ENCODE results near the gene DPP7.

The DPP7 gene

DNA sequence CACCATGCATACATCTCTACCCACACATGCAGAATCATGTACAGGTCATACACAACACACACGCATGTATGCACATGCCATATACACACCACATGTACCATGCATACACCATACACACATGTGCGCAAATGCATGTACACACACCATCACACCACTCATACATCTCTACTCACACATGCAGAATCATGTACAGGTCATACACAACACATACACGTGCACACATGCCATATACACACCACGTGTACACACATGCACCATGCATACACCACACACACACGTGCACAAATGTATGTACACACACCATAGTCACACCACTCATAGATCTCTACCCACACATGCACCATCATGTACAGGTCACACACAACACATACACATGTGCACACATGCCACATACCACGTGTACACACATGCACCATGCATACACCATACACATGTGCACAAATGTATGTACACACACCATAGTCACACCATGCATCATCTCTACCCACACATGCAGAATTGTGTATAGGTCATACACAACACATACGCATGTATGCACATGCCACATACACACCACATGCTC is 38.4 kb upstream of the DPP7 start:
- Mint-ChIP-seq H3K27me3 (peaks cover 16% of the 10 kb centered on the region), H3K4me3 (no peak overlapping the region), H3K27ac (no peak overlapping the region), H3K36me3 (ENCODE audit: low read depth) (no peaks in the 10 kb centered on the region), H3K9me3 (no peaks in the 10 kb centered on the region), H3K4me1 (peaks cover 12% of the 10 kb centered on the region)
- ATAC-seq (no peak), DNase-seq (no peak)

DNA sequence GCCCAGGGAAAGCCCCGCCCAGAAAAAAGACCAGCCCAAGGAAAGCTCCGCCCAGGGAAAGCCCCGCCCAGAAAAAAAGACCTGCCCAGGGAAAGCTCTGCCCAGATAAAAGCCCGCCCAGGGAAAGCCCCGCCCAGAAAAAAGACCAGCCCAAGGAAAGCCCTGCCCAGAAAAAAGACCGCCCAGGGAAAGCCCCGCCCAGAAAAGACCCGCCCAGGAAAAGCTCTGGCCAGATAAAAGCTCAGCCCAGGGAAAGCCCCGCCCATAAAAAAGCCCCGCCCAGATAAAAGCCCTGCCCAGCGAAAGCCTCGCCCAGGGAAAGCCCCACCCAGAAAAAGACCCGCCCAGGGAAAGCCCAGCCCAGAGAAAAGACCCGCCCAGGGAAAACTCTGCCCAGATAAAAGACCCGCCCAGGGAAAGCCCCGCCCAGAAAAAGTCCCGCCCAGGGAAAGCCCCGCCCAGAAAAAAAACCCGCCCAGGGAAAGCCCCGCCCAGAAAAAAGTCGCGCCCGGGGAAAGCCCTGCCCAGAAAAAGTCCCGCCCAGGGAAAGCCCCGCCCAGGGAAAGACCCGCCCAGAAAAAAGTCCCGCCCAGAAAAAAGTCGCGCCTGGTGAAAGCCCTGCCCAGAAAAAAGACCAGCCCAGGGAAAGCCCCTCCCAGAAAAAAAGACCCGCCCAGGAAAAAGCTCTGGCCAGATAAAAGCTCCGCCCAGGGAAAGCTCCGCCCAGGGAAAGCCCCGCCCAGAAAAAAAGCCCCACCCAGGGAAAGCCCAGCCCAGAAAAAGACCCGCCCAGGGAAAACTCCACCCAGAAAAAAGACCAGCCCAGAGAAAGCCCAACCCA is 36.3 kb upstream of the DPP7 start:
- peaks cover 8% of the 10 kb centered on the region for H3K4me1 Mint-ChIP-seq
- H3K27ac Mint-ChIP-seq = no peak overlapping the region
- peak; percentile 31 for ATAC-seq
- H3K4me3 Mint-ChIP-seq = no peak overlapping the region
- DNase-seq = peak; percentile 75
- H3K27me3 Mint-ChIP-seq = peaks cover 16% of the 10 kb centered on the region
- no peaks in the 10 kb centered on the region for H3K36me3 Mint-ChIP-seq (ENCODE audit: low read depth)
- no peaks in the 10 kb centered on the region for H3K9me3 Mint-ChIP-seq

DNA sequence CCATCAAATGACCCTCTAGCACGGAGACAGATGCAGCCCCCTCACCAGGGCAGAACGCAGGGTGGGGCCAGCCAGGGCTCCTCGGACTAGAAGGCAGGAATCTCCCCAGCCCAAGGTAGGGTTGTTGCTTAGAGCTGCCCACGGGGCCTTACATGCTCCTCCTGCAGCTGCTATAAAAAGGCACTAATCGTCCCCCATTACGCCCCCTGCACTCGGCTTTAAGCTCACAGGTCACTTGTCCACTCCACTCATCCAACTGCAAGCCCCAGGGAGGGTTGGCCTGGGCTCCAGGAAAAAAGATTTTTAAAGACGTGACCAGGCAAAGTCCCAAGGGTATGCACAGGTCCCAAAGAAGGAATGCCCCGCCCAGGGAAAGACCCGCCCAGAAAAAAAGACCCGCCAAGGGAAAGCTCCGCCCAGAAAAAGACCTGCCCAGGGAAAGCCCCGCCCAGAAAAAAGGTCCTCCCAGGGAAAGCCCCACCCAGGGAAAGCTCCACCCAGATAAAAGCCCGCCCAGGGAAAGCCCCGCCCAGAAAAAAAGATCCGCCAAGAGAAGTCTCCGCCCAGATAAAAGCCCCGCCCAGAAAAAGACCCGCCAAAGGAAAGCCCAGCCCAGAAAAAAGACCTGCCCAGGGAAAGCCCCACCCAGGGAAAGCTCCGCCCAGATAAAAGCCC is 35.5 kb upstream of the DPP7 start:
- Mint-ChIP-seq H3K27ac (no peak overlapping the region), H3K4me3 (no peak overlapping the region), H3K27me3 (peaks cover 13% of the 10 kb centered on the region), H3K36me3 (ENCODE audit: low read depth) (no peaks in the 10 kb centered on the region), H3K4me1 (peaks cover 8% of the 10 kb centered on the region), H3K9me3 (no peaks in the 10 kb centered on the region)
- DNase-seq (peak; percentile 59), ATAC-seq (no peak)

DNA sequence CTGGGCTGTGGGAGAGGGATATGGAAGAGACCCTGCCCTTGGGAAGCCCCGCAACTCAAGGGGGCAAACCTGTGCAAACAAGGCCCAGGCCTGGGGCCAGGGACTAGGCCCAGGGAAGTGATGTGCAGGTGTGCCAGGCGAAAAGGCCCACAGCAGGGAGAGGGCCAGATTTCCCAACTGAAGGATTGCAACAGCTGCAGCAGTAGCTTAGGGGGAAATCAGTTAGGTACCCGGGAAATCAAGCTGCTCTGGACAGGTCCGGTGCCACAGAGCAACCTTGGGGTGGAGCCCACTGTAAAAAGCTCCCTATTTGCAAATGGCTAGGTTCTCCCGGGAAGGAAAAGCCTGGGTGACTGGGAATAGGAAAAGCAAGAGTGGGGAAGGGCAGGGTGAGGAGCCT is 34.8 kb upstream of the DPP7 start:
- Mint-ChIP-seq H3K27me3 (peaks cover 10% of the 10 kb centered on the region), H3K36me3 (ENCODE audit: low read depth) (no peaks in the 10 kb centered on the region), H3K4me1 (peaks cover 8% of the 10 kb centered on the region), H3K4me3 (no peak overlapping the region), H3K27ac (no peak overlapping the region), H3K9me3 (no peaks in the 10 kb centered on the region)
- no peak for DNase-seq
- no peak for ATAC-seq

DNA sequence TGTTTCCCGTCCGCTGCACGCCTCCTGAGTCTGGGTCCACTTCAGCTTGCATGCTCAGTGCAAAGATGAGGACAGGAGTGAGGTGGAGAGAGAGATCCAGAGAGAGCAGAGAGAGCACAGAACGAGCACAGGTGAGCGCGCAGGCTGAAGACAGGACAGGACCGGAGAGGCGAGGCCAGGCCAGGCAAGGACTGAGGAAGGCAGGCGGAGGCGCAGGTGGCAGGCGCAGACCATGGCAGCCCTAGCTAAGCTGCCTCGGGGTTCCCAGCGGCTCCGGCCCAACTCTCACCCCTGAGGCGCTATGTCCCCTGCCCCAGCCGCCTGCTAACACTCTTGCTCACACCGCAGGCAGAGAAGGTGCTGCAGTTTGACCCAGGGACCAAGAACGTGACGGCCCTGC is 34.1 kb upstream of the DPP7 start:
- ATAC-seq = no peak
- Mint-ChIP-seq H3K4me1 (peaks cover 8% of the 10 kb centered on the region), H3K27ac (no peak overlapping the region)

DNA sequence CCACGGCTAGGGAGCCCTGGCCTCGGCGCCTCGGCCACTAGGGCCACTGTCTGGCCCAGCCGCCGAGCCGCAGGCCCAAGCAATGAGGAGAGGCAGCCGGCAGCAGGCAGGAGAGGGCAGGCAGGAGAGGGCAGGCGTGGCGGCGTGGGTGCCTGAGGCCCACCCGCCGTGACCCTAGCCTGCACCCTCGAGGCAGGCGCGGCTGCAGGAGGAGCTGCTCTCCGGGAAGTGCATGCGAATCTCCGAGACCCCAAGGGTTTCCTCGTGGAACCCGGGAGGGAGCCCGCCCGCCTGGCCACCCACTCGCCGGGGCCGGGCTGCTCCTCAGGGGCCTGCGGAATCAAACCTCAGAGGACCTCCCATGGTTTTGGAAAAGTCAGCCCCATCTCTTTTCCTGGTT is 33.7 kb upstream of the DPP7 start:
- Mint-ChIP-seq H3K4me1 (peaks cover 8% of the 10 kb centered on the region), H3K9me3 (no peaks in the 10 kb centered on the region), H3K4me3 (no peak overlapping the region), H3K36me3 (ENCODE audit: low read depth) (no peaks in the 10 kb centered on the region), H3K27ac (no peak overlapping the region), H3K27me3 (peaks cover 13% of the 10 kb centered on the region)
- DNase-seq (no peak), ATAC-seq (no peak)

More for the DNA sequence above, 34.1 kb upstream of the DPP7 start:
- H3K9me3 Mint-ChIP-seq = no peaks in the 10 kb centered on the region
- no peaks in the 10 kb centered on the region for H3K36me3 Mint-ChIP-seq (ENCODE audit: low read depth)
- DNase-seq = no peak
- no peak overlapping the region for H3K4me3 Mint-ChIP-seq
- H3K27me3 Mint-ChIP-seq = peaks cover 13% of the 10 kb centered on the region

DNA sequence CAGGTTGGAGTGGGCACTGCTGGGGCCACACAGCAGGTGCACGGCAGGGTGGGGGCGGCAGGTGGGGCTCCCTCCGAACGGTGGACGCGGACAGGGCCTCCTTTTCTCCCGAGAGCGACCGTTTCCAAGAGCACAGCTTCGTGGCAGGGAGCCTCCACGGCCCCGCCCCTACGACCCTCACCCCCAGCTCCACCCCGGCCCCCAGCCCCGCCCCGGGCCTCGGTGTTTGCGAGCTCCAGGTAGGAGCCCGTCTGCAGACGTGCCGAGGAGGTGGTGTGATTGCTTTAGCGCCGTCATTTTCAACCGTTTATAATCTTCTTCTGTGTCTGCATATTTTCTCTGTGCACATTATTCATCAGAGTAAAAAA is 33.2 kb upstream of the DPP7 start:
- no peaks in the 10 kb centered on the region for H3K36me3 Mint-ChIP-seq (ENCODE audit: low read depth)
- H3K9me3 Mint-ChIP-seq = no peaks in the 10 kb centered on the region
- H3K27ac Mint-ChIP-seq = no peak overlapping the region
- no peak for DNase-seq
- H3K4me1 Mint-ChIP-seq = peaks cover 8% of the 10 kb centered on the region
- ATAC-seq = no peak
- H3K27me3 Mint-ChIP-seq = peaks cover 13% of the 10 kb centered on the region
- H3K4me3 Mint-ChIP-seq = no peak overlapping the region

DNA sequence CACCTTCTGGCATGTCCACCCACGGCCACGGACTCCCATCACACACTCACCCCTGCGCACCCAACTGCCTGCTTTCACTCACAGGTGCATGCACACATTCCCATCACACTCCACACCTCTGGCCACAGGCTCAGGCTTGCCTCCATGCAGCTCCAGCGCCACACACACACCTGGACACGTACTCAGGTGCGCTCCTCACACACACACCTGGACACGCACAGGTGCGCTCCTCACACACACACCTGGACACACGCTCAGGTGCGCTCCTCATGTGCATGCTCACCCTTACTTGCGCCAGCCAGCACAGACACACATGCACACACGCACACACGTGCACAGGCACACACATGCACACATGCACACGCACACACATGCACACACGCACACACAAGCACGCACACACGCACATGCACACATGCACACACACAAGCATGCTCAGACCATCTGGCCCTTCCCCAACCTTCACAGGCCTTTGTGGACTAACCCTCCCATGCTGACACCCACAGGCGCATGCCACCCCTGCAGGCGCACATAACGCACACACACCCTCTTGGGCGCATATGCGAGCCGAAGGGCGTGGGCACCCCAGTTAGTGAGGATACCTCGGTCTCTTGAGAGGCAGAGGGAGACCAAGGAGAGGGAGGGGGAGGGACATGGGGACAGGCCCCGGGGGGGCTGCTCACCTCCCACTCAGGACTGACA is 32.7 kb upstream of the DPP7 start:
- Mint-ChIP-seq H3K27ac (no peak overlapping the region), H3K4me3 (no peak overlapping the region), H3K9me3 (no peaks in the 10 kb centered on the region), H3K36me3 (ENCODE audit: low read depth) (no peaks in the 10 kb centered on the region), H3K27me3 (peaks cover 16% of the 10 kb centered on the region), H3K4me1 (peaks cover 8% of the 10 kb centered on the region)
- ATAC-seq (no peak), DNase-seq (no peak)

DNA sequence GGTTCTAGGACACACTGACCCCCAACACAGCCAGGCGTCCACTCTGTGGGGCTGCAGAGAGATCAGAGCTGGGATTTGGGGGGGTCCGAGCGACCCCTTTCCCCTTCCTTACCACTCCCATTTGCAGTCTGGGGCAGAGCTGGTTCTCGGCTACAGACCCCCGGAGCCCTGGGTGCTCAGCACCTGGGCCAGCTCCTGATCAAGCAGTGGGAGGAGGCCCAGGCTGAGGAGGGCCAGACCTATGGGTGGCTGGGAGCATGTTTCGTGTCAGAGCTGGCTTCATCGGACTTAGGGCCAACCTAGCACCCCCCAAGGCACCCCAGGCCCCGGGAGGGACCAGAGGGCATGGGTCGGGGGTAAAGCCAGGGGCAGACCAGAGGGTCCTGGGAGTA is 32.0 kb upstream of the DPP7 start:
- no peak overlapping the region for H3K4me3 Mint-ChIP-seq
- H3K9me3 Mint-ChIP-seq = no peaks in the 10 kb centered on the region
- no peak overlapping the region for H3K27ac Mint-ChIP-seq
- H3K4me1 Mint-ChIP-seq = peaks cover 6% of the 10 kb centered on the region
- H3K27me3 Mint-ChIP-seq = peaks cover 21% of the 10 kb centered on the region
- no peaks in the 10 kb centered on the region for H3K36me3 Mint-ChIP-seq (ENCODE audit: low read depth)
- DNase-seq (no peak), ATAC-seq (no peak)

DNA sequence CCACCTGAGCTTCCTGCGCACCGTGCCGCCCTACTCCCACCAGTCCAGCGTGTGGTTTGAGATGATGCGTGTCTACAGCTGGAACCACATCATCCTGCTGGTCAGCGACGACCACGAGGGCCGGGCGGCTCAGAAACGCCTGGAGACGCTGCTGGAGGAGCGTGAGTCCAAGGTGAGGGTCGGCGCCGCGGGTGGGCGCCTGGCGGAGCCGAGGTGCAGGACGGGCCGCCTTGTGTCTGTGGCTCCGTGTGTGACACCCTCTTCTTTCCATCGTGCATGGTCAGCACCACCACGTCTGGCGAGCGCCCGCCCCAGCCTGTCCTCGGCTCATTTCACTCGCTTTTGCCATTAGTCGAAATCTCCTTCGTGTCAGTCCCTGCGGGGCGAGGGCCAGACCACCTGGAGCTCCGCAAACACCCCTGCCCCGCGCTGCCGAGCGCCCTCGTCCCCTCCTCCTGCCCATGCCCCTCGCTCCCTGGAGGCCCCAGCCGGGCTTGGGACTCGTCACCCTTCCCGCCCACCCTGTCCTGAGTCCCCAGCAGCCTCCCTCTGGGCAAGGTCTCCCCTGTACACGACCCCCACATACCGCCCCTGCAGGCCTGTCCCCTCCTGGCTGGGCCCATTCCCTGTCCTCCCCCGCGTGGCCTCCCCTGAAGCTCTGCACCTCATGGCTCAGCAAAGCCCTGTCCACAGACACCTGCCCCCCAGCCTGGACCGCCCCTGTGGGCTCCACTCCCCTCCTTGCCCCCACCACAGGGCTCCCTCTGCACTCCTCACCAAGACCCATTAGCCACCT is 31.4 kb upstream of the DPP7 start:
- Mint-ChIP-seq H3K36me3 (ENCODE audit: low read depth) (no peaks in the 10 kb centered on the region), H3K27me3 (peaks cover 26% of the 10 kb centered on the region), H3K9me3 (no peaks in the 10 kb centered on the region), H3K4me1 (peaks cover 2% of the 10 kb centered on the region), H3K4me3 (no peak overlapping the region), H3K27ac (no peak overlapping the region)
- ATAC-seq (no peak), DNase-seq (no peak)

DNA sequence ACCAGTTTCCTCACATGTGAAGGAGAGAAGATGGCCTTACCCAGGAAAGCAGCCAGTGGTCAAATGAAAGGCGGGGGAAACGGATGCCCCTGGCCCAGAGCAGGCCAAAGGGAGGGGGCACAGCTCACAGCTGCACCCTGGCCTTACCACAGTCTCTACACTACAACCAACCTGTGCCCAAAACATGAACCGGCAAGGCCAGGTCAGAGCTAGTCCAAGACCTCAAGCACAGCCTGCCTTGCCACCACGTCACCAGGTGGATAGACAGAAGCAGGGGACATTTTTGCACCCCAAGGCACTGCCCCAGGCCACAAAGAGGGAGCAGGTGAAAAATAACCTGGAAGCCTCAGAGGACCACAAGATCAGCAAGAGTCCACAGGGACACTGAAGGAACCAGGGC is 28.9 kb upstream of the DPP7 start:
- H3K27ac Mint-ChIP-seq = no peak overlapping the region
- H3K4me3 Mint-ChIP-seq = no peak overlapping the region
- no peaks in the 10 kb centered on the region for H3K9me3 Mint-ChIP-seq
- H3K27me3 Mint-ChIP-seq = peaks cover 44% of the 10 kb centered on the region
- DNase-seq (no peak), ATAC-seq (no peak)
- H3K4me1 Mint-ChIP-seq = peaks cover 2% of the 10 kb centered on the region
- no peaks in the 10 kb centered on the region for H3K36me3 Mint-ChIP-seq (ENCODE audit: low read depth)

DNA sequence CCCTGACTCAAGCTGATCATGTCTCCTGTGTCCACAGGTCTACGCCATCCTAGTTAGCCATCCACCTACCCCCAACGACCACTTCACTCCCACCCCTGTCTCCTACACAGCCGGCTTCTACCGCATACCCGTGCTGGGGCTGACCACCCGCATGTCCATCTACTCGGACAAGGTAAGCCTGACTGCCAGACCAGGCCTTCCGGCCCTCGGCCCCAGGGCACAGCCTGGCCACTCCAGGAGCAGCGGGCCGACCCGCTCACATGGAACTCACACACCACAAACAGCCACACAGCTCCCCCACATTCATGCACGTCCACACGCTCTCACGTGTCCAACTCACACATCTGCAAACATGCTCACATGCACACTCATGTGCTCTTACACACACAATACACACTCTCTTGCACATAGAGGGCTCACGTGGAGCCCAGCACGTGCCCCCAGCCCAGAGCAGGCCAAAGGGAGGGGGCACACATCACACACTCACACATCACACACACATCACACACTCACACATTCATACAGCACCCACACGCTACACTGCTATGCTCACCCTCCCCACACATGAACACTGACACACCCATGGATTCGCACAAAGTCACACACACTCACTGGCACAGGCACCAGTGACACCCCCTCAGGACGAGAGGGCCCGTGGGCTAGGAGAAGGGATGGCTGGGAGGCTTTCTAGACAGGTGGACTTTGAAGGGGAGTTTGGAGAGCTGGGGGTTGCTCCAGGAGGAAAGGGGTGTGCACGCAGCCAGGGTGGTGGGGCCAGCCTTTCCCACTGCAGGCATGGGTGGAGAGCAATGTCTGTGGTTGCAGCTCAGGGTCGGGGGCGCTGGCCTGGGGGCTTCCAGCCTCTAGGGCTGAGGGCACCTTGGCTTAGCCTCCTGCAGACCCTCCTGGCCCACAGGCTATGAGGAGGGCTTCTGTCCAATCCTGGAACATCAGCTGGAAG is 27.7 kb upstream of the DPP7 start:
- Mint-ChIP-seq H3K27ac (no peak overlapping the region), H3K36me3 (ENCODE audit: low read depth) (no peaks in the 10 kb centered on the region), H3K4me3 (no peak overlapping the region), H3K9me3 (no peaks in the 10 kb centered on the region), H3K27me3 (peaks cover 54% of the 10 kb centered on the region), H3K4me1 (peaks cover 5% of the 10 kb centered on the region)
- ATAC-seq = no peak
- DNase-seq = no peak

DNA sequence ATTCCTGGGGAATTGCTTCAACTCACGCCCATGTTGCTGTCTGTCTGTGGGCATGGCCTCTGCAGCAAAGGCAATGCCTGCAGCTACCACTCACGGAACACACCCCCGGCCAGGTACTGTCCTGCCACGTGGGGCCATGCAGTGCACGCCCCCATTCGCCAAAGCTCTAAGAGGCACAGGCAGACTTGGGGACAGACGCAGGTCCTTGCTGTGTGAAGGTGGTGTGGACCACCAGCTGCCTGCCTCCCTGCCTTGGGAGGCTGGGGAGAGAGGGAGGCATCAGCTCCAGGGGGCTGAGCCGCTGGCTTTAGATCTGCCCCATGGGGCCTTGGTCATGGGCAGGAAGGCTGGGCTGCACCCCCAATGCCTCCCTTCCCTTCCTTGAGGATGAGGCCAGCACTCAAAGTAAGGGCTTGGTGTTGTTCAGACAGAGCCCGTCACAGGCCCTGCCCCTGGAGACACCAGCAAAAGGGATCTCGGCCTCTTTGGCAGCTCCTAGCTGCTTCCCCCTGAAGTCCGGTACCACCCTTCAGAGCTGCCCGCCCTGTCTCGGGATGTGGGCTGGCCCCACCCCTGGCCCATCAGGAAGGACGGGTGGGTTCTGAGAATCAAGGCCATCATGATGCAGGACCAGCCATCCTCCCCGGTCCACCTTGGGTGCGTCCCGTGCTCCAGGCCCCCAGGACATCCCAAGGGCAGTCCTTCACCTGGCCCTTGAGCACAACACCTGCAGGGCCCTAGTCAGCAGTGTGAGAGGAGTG is 26.7 kb upstream of the DPP7 start:
- ATAC-seq (no peak), DNase-seq (no peak)
- peaks cover 5% of the 10 kb centered on the region for H3K4me1 Mint-ChIP-seq
- no peaks in the 10 kb centered on the region for H3K9me3 Mint-ChIP-seq
- H3K36me3 Mint-ChIP-seq (ENCODE audit: low read depth) = no peaks in the 10 kb centered on the region
- H3K27ac Mint-ChIP-seq = no peak overlapping the region
- H3K4me3 Mint-ChIP-seq = no peak overlapping the region
- H3K27me3 Mint-ChIP-seq = peaks cover 55% of the 10 kb centered on the region
